GM18909 (cell line): ENCODE results near the gene SMOC2.

Experiments
- ATAC-seq: cut with Tn5 transposase; IDR thresholded peaks from one replicate; pipeline ENCODE4 v1.9.1; 2021; ENCODE audit warnings: mild to moderate bottlenecking; ENCODE audit not compliant: unreplicated experiment, poor library complexity

The SMOC2 gene

GRCh38 chr6:168638468-168639271 lies 197.7 kb downstream of the SMOC2 start:
- no peak for ATAC-seq

- ATAC-seq = no peak
These were observed 199.2 kb downstream of the SMOC2 start for GRCh38 chr6:168640181-168640580.

DNA sequence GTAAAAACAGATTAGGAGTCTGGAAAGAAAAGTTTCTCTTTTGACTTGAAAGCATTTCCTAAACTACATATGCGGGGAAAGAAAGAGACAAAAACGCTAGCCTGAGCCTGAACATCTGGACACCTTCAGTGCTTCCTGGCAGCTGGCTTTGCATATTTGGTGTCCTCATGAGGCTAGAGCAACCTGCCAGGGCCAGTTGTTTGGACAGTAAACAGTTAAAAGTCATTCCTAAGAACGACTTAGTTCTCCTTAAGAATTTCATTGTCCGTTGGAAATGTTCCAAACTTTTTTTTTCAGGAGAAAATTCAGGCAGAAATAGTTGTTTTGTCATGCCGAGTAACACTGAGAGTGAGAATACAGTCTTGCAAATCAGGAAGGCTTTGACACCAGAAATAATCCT lies 199.8 kb downstream of the SMOC2 start:
- ATAC-seq = no peak

DNA sequence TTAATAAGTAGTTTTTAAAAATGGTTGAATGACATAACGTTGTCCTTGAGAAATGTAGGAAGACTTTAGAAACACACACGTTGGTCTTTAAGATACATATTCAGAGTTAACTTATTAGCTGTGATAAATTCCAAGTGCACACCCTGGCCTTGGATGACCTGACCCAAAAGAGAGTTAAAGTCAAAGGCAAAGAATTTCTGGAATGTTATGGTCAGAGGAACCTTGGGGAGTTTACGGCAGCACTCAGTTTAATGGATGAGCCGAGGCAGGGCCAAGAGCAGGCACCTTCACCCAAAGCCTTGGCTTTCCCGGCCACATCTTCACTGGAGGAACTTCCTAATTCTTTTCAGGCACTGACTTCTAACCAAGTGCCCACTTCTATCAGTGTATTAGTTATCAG lies 200.5 kb downstream of the SMOC2 start:
- ATAC-seq = no peak

- ATAC-seq = no peak
These were observed 202.4 kb downstream of the SMOC2 start for GRCh38 chr6:168643401-168643800.

DNA sequence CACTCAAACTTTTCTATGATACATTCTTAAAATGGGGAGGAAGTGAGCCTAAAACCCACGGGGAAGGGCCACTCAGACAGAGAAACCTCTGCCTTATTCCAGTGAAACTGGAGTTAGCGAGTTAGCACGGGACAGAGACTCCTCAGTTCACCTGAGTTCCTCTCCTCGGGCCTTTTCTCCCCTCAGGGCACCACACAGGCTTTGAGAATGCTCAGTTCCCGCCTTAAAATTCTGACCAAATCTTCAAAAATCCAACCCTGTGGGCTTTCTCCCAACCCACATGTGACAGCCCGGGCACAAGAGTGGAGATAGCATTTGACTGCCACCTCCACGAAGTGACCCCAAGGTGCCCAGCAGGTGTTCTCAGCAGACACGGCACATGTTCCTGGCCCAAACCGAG lies 204.3 kb downstream of the SMOC2 start:
- no peak for ATAC-seq

DNA sequence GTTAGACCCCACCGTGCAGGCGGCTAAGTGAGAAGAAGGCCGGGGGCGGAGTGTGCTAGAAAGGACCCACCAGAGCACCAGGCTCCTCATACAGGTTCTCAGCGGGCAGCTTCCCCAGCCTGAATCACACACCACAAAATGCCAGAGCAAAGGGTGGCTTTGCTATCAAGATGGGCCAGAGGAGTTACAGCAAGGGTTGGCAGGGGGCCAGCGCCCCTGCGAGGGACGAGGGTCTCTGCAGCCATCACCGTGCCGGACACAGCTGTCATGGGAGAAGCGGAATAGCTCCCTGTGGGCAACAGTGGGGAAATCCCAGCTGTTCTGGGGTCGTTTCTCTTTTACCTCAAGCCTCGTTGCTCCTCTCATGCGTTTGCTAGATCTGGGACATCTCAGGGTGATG lies 206.3 kb downstream of the SMOC2 start:
- no peak for ATAC-seq

- ATAC-seq = no peak
These were observed 207.5 kb downstream of the SMOC2 start for GRCh38 chr6:168648240-168649125.

DNA sequence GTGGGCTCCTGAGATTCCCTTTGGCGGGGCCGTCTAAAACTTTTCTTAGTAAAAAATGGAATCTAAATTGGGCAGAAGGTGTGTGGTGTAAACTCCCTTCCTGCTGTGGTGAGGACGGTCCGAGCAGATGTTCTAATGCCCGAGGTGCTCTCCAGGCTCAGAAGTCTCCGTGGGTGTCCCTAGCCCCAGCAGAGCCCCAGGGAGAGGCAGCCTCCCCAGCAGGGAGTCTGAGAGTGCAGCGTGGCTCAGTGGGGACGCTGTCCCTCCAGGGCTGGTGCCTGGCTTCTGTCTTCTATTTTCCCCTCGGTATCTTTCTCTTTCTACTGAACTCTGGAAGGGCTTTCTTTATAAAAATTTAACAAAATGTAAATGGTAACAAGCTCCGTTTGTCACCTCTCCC lies 208.2 kb downstream of the SMOC2 start:
- ATAC-seq = no peak

DNA sequence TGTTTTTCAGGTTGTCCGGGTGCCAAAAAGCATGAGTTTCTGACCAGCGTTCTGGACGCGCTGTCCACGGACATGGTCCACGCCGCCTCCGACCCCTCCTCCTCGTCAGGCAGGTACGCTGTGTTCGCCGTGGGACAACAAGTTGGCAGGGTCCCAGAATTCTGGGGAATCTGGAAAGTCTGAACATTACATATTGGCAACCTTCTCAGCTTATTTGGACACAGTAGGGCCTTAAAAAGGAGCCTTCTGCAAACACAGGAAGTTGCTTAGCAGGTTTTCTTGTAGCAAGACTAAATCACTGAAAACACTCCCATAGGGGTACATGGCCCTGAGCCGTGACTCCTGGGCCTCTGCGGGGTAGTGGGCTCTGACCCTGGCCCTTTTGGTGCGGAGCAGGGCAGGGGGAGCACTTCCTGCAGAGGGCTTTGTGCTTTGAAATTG lies 209.7 kb downstream of the SMOC2 start:
- no peak for ATAC-seq

- no peak for ATAC-seq
These were observed 214.6 kb downstream of the SMOC2 start for GRCh38 chr6:168655462-168656152.

DNA sequence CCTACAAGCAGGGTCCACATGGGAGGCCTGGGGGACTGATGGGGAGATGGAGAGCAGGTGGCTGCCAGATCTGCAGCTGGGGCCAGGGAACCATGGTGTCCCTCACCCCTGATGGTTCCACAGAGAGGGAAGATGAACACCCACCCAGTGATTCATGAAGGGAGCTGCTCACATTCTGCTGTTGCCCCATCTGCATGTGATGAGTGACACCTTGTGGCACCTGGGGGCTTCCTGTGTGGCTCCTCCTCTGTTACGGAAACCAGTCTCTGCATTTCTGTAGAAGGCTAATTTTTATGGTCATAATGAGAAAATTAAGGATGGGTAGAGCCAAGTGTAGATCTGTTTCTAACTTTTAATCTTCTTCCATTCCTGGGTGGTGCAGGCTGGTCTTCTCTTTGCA lies 217.1 kb downstream of the SMOC2 start:
- no peak for ATAC-seq

- ATAC-seq = no peak
These were observed 219.5 kb downstream of the SMOC2 start for GRCh38 chr6:168660400-168660945.

DNA sequence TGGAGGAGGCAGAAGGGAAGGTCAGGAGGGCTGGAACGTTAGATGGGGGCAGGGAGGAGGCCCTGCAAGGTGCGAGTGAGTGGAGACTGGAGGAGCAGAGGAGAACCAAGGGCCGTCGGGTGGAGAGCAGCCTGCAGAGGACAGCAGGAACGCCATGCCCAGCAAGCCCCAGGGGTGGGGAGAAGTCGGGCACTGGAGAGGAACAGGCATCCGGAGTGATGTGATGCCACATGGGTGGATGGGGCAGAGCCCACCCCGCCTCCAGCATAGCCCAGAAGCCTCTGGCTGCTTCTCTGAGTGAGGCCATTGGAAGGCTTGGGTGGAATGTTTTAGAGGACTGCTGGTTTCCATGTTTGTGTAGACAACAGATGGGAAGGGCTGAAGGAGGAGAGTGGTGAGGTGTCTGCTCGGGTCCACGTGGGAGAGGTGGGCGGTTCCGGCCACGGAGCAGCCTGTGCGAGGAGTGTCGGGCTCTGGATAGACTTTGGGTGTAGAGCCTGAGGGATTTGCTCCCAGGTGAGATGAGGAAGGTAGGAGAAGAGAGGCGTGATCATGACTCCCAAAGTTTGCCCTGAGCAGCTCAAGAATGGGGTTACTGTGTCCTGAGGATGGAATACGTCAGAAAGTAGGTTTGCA lies 221.4 kb downstream of the SMOC2 start:
- ATAC-seq = no peak

GRCh38 chr6:168663041-168663440 lies 222.1 kb downstream of the SMOC2 start:
- no peak for ATAC-seq

DNA sequence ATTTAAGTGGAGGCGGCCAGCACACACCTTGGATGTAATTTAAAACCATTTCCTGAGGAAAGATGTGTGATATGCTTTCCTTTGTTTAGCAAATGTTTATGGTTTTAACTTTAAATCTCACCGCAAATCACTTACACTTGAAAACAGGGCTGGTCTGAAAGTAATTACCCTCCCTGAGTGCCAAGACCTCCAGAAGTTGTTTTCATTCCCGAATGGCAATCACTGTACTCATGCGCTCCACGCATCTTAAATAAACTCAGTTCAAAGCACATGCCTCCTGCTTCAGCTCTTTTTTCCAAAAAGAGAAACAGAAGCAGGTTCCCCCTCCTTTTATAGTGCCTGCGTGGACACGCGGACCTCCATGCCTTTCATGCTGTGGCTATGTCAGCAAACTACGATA lies 224.0 kb downstream of the SMOC2 start:
- ATAC-seq = no peak

DNA sequence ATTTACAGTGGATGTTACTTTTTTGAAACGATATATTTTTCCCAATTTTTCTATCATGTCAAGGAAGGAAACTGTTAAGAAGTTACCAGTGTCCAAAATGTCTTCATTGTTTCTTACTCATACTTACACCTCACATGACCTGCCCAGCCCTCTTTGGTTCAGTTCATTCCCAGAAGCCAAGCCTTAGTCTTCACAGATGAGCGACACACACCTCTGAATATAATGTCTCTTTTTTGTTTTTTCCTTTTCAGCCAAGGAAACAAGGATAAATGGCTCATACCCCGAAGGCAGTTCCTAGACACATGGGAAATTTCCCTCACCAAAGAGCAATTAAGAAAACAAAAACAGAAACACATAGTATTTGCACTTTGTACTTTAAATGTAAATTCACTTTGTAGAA lies 225.2 kb downstream of the SMOC2 start:
- ATAC-seq = no peak

DNA sequence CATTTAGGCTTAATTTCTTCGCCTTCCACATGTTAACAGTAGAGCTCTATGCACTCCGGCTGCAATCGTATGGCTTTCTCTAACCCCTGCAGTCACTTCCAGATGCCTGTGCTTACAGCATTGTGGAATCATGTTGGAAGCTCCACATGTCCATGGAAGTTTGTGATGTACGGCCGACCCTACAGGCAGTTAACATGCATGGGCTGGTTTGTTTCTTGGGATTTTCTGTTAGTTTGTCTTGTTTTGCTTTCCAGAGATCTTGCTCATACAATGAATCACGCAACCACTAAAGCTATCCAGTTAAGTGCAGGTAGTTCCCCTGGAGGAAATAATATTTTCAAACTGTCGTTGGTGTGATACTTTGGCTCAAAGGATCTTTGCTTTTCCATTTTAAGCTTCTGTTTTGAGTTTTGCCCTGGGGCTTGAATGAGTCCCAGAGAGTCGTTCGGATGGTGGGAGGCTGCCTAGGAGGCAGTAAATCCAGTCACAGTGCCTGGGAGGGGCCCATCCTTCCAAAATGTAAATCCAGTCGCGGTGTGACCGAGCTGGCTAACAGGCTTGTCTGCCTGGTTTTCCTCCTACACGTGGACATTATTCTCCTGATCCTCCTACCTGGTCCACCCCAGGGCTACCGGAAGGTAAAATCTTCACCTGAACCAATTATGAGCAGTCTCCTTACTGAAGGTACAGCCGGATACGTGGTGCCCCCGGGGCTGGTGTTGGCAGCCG lies 225.9 kb downstream of the SMOC2 start:
- no peak for ATAC-seq

- no peak for ATAC-seq
These were observed 226.4 kb downstream of the SMOC2 start for GRCh38 chr6:168667428-168667805.
